HG02610 (cell line): Measurements from ENCODE around the gene ZNF385D.

Source experiments
- ATAC-seq: cut with Tn5 transposase; IDR thresholded peaks from one replicate; pipeline ENCODE4 v1.9.1; 2021; ENCODE audit warnings: mild to moderate bottlenecking, moderate library complexity; ENCODE audit not compliant: unreplicated experiment

Gene ZNF385D

DNA sequence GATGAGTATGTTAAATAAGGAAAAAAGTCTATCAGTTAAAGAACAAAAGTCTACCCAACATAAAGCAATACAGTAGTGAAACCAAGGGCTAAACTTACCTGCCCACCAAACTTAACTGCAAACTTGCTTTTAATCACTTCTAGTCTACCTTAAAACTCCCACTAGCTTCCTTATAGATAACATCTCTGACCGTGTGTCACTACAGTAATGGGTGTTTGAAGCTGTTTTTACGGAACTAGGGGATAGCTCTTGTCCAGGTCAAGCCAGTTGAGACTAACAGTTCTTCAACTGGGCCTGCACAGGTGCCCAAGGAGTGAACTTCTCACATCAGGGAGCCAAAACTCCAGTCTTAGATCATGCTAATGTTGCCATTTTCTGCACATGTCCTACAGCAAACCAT, 132.3 kb downstream of the ZNF385D start:
- no peak for ATAC-seq

DNA sequence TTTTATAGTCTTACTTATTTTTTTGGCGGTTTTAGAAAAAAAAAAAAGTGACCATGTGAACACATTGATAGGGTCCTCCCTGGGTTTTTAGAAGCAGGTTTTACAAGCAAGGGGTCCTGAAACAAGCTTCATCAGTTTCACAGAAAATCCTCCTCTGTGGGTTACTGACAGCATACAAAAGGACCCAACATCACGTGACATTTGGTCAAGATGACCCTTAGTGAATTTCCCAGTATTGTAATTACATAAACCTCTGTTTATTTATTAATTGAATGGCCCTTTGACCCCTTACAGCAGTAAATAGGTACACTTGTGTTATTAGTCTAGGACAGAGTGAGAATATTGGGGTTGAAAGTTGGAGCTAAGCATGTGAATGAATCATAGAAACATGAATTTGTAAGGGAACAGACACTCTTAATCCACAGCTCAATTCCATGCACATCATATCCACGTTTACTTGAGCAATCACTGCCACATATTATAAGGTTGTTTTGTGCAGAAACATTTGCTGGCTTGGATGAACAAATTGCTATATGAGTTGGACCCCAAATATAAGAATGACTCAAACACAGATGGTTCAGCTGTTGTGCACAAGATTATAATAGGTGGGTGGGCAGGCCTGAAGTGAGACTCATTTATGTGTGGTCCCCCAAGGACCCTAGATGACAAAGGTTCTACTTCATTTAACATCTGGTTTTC, 137.5 kb downstream of the ZNF385D start:
- ATAC-seq, result no peak

DNA sequence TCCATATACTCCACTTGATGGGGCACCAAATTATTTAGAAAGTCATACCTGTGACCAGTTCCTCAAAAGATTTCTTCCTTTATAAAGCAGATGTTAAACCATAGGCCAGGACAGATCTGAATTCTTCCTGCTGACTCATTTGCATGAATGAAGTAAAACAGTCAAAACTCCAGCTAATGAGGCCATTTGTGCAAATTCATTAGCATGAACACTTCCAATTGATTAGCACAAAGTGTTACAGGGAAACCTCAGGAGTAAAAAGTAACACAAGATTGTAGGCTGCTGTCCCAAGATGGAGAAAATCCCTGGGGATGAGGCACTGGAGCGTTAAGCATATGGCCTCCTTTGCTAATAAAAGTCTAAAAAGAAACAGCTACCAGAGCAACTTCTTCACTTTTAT, 149.8 kb downstream of the ZNF385D start:
- no peak for ATAC-seq

DNA sequence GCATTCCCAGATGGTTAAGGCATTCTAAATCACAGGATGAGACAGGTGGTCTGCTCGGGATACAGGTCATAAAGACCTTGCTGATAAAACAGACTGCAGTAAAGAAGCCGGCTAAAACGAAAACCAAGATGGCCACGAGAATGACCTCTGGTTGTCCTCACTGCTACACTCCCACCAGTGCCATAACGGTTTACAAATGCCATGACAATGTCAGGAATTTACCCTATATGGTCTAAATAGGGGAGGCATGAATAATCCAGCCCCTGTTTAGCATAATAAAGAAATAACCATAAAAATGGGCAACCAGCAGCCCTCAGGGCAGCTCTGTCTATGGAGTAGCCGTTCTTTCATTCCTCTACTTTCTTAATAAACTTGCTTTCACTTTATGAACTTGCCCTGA, 151.1 kb downstream of the ZNF385D start:
- no peak for ATAC-seq

DNA sequence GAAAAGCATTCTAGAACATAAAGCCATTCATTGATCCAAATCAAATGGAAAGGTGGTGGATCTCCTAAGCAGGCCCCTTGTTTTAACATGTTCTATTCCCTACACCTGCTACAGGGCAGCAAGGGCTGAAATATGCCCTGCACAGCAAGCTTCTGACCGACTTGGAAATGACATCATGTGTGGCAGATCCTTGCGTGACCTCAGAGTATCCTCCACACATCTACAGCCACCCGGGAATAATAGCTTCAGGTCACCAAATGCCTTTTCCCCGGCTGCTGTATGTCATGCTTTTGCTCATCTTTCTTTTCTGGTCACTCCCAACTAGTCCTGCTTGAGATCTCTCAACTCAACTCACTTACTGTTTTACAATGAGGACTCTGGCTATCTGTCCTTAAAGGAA, 158.2 kb downstream of the ZNF385D start:
- no peak for ATAC-seq

DNA sequence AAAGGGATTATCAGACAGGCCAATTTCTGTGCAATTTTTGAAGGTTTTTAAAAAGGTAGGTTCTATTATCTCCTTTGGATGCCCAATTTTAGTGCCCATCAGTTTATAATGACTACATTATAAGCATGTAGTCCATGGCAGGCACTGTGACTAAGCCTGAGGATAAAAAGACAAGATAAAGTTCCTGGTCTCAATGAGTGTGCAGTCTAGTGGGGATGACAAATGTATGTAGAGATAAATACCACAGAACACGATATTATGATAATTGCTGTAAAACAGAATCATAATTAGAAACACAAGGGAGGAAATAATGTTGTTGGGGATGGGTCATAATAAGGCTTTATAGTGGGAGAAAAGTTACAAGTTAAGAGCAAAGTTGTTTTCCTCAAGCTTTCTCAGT, 163.1 kb downstream of the ZNF385D start:
- no peak for ATAC-seq

DNA sequence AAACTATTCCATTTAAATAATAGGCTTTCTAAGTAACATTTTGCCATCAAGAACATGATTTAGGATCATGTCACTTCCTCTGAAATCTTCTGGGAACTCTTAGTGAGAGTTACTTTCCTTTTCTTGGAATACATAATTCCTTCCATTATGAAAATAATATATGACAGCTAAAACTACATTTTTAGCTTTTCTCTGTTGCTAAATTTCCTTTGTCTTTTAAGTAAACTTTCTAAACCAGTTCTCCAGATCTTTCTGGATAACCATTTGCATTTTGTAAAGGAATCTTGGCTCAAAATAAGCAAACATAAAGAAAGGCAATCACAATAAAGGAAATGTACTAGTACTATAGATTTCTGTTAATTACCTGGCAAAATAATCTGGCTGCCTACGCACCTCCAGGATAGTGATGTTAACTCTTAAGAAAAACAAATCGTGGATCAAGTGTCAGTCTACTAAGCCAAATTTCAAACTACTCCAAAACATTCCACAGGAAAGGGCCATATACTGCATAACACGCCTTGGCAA, 165.7 kb downstream of the ZNF385D start:
- ATAC-seq, result no peak

DNA sequence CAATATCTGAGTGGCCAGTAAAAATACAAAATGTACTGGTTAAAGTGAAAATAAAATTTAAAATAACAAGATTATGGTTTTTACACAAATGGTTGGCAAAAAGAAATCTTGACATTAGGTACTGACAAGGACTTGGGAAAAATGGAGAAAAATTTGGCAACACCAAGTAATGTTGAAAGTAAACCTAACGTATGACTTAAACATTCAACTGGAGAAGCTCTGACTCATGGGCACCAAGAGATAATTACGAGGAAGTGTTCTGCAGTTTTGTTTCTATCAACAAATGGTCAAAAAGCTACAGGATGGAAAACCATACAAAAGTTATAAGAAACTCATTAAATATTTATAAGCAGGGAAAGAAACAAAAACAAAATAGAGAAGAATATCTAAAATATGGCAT, 177.7 kb downstream of the ZNF385D start:
- ATAC-seq, result no peak

DNA sequence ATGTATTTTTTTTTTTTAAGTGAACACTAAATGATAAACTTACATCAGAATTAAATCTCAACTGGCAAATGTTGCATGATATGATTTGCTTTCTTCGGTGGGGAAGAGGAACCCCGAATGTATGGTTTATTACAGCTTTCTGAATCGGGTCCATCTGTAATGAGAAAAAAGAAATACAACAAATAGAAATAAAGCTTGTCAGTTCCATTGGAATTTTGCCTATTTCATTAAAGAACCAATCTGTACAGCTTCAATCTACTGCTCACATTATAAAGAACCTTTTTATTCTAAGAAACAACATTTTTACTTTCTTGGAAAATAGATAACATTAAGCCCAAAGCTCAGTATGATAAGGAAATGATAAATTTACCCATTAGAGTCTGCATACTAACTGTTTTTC, 186.5 kb downstream of the ZNF385D start:
- ATAC-seq, result no peak

DNA sequence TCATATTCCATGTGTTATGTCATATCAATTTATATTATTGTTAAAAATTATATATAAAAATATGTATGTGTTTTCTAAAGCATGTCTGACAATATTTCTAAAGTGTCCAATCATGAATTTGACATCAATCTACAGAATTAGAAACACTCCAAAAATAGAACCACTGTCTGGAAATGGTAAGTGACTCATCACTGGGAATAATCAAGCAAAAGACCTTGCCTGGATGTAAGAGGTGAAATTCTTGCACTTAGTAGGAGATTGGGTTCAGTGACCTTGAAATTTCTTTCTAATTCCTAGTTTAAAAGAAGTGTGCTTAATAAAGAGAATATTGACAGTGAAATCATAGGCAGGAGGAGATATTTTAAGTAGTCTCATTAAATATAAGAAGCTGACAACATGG, 188.8 kb downstream of the ZNF385D start:
- ATAC-seq, result no peak

DNA sequence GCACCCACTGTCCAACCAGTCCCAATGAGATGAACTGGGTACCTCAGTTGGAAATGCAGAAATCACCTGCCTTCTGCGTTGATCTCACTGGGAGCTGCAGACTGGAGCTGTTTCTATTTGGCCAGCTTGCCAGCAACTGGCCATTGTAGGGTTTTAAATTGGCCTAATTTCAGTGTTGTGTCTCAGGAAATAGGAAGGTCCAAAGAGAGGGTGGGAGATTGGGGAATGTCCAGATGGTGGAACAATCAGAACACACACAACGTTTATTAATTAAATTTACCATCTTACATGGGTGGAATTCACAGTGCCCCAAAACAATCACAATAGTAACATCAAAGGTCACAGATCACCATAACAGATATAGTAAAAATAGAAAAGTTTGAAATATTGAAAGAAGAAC, 189.5 kb downstream of the ZNF385D start:
- ATAC-seq, result no peak

DNA sequence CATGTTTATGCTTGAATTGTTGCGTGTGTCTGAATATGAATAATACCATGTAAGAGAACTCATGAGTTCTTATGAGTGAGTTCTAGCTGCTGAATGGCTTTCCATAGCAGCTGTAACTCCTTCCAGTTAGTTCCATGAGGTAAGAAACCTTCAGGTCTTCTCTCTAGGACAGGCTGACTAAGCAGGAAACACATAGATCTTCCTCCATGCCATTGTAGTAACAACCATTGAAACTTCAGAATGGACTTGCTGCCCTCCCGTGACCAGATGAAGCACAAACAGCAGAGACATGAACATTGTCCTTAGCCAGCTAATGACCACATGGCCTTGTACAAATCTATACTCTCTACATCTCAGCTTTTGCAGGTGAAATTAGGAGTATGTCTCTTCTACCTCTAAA, 200.0 kb downstream of the ZNF385D start:
- no peak for ATAC-seq

DNA sequence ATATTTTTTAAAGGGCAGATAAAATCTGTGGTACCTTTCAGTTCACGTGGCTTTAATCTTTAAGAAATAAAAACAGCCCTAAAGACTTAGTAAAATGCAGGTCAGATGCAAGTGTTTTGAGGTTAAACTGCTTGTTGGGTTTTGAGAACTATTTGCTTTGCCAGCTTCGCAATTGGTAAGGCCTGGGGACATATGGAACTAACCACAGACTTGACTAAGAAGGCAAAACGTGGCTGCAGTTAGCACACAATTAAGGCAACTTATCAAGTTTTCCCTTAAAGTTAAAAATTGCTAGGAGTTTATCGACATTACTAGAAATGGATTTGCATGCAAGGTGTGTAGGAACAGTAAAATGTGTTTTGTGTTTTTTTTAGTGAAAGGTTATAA, 206.9 kb downstream of the ZNF385D start:
- ATAC-seq, result no peak

DNA sequence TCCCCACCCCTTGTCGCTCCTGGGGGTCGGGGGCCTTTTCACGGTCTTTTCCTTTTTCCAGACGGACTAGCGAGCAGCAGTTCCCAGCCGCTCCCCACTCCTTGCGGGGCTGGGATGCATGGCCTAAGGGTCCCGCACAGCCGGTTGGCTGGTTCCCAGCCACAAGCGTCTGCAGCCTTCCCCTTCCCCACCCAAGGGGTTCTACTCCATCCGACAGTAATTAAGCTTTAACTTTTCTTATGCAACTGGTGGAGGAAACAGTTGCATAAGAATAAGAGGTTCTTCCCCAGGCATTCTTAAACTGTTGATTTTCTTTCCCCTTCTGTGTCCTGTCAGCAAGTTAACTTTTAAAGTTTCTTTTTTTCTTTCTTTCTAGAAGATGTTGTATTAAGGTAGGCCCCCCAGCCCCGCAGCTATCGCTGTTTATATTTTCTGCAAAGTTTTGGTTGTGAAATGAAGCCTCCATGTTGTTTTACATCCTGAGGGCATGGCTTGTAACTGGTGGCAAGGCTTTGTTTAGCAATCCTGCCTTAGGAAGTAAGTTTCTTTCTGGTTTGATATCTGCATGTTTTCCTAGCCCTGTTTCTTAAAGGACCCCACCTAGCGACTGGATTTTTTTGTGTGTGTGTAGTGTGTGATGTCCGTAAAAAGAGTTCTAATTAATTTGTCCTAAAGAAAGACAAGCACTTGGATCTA, 207.5 kb downstream of the ZNF385D start:
- ATAC-seq, result no peak

DNA sequence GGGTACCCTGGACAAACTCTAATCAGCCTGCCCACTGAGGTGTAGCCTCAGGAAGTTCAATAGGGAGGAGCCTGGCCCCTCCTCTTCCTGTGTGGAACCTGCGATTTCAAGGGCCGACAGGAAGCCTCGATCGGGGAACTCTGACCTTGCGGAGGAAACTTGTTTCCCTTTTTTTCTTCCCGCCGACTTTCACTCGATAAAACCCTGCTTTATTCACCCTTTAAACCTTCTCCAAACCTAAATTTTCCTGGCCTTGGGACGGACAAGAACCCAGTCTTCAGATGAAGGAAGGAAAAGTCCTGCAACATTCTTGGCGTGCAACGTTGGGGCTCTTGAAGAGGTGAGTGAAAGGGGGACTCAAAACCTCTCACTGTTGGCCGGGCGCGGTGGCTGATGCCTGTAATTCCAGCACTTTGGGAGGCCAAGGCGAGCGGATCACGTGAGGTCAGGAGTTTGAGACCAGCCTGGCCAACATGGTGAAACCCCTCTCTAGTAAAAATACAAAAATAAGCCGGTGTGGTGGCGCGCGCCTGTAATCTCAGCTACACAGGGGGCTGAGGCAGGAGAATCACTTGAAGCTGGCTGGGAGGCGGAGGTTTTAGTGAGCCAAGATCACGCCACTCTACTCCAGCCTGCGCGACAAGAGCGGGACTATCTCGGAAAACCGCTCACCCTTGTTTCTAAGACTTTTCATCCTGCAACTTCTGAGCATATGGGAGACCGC, 208.2 kb downstream of the ZNF385D start:
- no peak for ATAC-seq

DNA sequence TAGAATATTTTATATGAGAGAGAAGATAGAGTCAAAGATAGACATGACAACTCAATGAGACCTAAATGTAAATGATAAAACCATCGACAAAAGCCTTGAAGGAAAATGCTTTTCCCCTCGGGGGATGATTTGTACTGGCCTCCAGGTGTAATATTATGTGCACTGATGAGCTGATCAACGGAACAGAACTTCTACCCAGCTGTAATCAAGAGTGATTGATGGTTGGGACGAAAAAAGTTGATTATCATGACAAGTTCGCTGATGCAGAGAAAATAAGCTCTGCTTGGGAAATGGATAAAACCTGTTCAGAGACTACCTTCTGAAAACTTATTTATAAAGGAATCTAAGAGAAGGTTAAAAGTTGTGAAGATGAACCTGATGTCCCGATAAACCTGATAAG, 210.7 kb downstream of the ZNF385D start:
- no peak for ATAC-seq

DNA sequence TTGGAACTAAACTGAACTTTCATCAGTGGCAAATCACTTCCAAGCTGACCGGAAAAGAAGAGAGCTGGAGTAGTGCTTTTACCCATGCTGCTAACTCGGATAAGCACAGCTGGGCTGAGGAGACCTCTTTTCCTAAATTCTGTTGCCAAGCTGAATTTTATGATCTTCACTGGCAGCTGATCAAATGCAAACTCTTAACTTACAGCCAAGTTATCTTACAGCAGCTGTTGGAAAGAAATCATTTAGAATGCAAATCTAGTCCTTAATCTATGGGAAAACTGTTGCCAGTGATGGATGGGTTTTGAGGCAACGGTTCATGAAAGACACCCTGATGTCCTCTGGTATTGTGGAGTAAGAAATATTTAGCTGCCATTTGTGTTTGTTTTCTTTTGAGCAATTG, 216.5 kb downstream of the ZNF385D start:
- no peak for ATAC-seq

DNA sequence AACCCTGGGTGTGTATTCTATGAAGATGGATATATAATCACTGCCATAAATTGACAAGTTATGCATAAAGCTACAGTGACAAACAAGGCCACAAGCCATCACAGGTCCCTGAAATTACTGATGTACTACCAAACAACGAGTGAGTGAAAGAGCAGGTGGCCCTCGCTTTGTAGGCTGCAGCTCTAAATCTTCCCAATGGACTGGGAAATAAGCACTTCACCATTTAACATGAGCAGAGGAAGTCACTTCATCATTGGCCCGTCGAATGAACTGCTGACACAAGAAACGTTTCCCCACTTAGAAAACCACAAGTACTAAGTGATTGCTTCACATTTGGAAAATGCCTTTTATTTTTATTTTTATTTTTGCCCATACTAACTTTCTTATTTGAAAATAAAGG, 218.0 kb downstream of the ZNF385D start:
- ATAC-seq, result no peak

DNA sequence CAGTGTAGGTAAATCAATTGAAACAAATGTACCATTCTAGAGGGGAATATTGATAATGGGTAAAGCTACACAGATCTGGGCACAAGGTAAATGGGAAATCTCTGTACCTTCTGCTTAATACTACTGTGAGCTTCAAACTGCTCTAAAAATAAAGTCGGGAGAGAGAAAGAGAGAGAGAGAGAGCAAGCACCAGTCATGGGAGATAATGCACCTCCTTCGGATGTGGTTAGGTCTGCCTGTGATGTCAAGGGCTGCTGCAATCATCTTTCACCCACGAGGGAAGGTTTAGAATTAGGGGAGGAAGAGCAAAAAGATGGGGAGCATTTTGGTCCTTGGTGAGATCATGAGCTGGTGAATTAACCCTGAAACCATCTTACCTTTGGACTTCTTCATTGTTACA, 219.1 kb downstream of the ZNF385D start:
- ATAC-seq, result no peak

DNA sequence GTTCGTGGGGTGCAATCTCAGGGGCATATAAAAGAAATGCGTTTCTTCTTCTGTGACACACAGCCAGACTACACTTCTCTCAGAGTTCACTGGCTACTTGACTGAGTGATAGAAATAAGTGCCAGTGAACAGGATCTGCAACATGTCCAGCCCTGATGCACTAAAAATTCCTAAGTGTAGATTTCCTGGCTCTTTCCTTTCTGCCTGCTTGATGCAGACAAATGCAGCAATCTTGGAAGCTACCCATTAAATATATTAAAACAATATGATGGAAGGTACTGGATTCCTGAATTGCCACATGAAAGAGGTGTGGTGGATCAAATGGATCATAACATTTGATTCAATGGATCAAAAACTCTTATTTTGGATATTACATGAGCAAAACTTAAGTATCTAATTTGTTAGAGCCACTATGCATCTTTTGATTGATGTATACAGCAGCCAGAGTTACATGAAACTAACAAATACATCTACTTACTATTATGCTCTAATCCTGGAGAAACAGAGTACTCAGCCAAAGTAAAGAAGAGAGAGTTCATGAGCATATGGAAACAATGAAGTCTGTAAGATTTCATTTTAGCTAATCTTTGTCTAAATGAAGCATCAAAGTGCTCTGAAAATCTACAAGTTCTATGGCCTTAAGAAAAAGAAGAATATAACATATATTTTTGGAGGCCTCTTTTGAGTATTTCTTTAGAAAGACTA, 222.6 kb downstream of the ZNF385D start:
- no peak for ATAC-seq

DNA sequence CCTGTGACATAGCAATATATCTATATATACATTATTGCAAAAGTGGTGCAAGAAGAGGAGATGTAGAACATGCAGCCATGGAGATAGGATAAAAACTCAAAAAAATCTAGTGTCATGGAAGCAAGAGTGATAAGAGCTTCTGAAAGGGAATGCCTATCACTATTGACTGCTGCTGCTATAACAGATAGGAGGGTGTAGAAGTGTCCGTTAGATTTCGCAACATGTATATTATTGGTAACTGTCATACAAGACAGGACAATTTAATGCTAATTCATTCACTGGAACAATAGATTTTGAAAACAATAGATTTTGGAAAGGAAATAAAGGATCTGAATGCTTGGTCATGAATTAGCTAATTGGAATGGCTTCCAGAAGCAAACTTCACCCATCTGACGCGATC, 224.5 kb downstream of the ZNF385D start:
- ATAC-seq, result no peak
